OCI-LY7 (cell line): ENCODE data around the gene BHMT2. TPM values are rescaled to one million over a fixed set of nuclear protein-coding genes. Genes with fewer than 3 reads are reported as not detected.

ENCODE experiments used
- BruUV-seq: library from RNA; stranded (reverse); fragments of 400-500 nt; replicated peaks from 2 replicates; lab custom pipeline; 2021; lab: Mats Ljungman, UMichigan
- CTCF ChIA-PET: fragments of 300-600 bp; sonication (Branson Sonifier 250); formaldehyde crosslinking; loops from one replicate; lab custom pipeline; 2022; ENCODE audit warnings: antibody characterized with exemption; ENCODE audit not compliant: unreplicated experiment; lab: Charles Lee
- POLR2A ChIA-PET: fragments of 300-600 bp; sonication (Branson Sonifier 250); formaldehyde crosslinking; loops from one replicate; lab custom pipeline; 2022; ENCODE audit warnings: antibody characterized with exemption; lab: Charles Lee
- DNase-seq: peaks from one replicate; pipeline ENCODE4 v3.0.0-alpha.2; 2015; ENCODE audit warnings: low spot score
- H2AFZ ChIP-seq: fragments of 200-600 bp; sonication (generic), shearing (Covaris generic); 2 replicates; pipeline ENCODE4 v1.6.1; 2014; ENCODE audit warnings: mild to moderate bottlenecking, antibody characterized with exemption, low read length, moderate library complexity
- H3K27ac ChIP-seq: fragments of 200-600 bp; sonication (generic); 2 replicates; pipeline ENCODE4 v1.5.1; 2014; ENCODE audit warnings: mixed run types, low read depth, mild to moderate bottlenecking, moderate library complexity, low read length, inconsistent platforms; ENCODE audit not compliant: poor library complexity, severe bottlenecking
- H3K36me3 ChIP-seq: fragments of 200-600 bp; sonication (generic); 2 replicates; pipeline ENCODE4 v1.6.1; 2014; ENCODE audit warnings: mild to moderate bottlenecking, antibody characterized with exemption, low read length, moderate library complexity, mixed read lengths; ENCODE audit not compliant: insufficient read depth
- H3K4me1 ChIP-seq: fragments of 200-600 bp; sonication (generic); 2 replicates; pipeline ENCODE4 v1.5.1; 2014; ENCODE audit warnings: mild to moderate bottlenecking, low read length; ENCODE audit not compliant: insufficient read depth, poor library complexity, severe bottlenecking
- H3K4me2 ChIP-seq: fragments of 200-600 bp; sonication (generic); 2 replicates; pipeline ENCODE4 v1.6.1; 2014; ENCODE audit warnings: mild to moderate bottlenecking, low read length
- H3K4me3 ChIP-seq: fragments of 200-600 bp; sonication (generic); 2 replicates; pipeline ENCODE4 v1.5.1; 2014; ENCODE audit warnings: mild to moderate bottlenecking, low read depth, low read length; ENCODE audit not compliant: poor library complexity, severe bottlenecking
- H3K79me2 ChIP-seq: fragments of 200-600 bp; sonication (generic); 2 replicates; pipeline ENCODE4 v1.6.1; 2016; ENCODE audit warnings: low read depth, mild to moderate bottlenecking, low read length, moderate library complexity, mixed read lengths; ENCODE audit not compliant: insufficient read depth
- H3K9me2 ChIP-seq: fragments of 200-600 bp; sonication (generic); 2 replicates; pipeline ENCODE4 v1.6.1; 2016; ENCODE audit warnings: mild to moderate bottlenecking, low read length, mixed read lengths; ENCODE audit not compliant: insufficient read depth
- H3K9me3 ChIP-seq: fragments of 200-600 bp; sonication (generic); 2 replicates; pipeline ENCODE4 v1.6.1; 2014; ENCODE audit warnings: mild to moderate bottlenecking, mixed run types, low read length, mixed read lengths
- H4K20me1 ChIP-seq: fragments of 200-600 bp; sonication (generic); 2 replicates; pipeline ENCODE4 v1.6.1; 2014; ENCODE audit warnings: mild to moderate bottlenecking, antibody characterized with exemption, low read length, moderate library complexity, mixed read lengths; ENCODE audit not compliant: insufficient read depth
- EZH2phosphoT487 ChIP-seq: fragments of 200-600 bp; sonication (generic); IDR thresholded peaks from 2 replicates; pipeline ENCODE4 v1.6.1; 2018; ENCODE audit warnings: low read depth, borderline replicate concordance, mild to moderate bottlenecking, mixed run types, antibody characterized with exemption, low read length, moderate library complexity, mixed read lengths
- intact Hi-C: fragments of 100-400 bp; cut with micrococcal nuclease; formaldehyde crosslinking; loops from one replicate; pipeline ENCODE4 v1.10.0; 2022; ENCODE audit not compliant: unreplicated experiment
- total RNA-seq, 2 experiments: library from RNA; depleted of rRNA in 1 of 2; stranded (reverse); fragments of >200 nt in 1 of 2; shearing (Covaris generic) in 1 of 2; gene quantifications; 2 replicates each; pipeline ENCODE4 v1.2.3, GENCODE V29; 2014 to 2022
- TF ChIP-seq, protein P1 (sequence below): fragments of 200-600 bp; sonication (generic); conservative IDR thresholded peaks from 2 replicates; pipeline ENCODE4 v1.5.1; 2014; ENCODE audit warnings: mild to moderate bottlenecking, antibody characterized with exemption, low read length, moderate library complexity, mixed read lengths

Gene BHMT2
- total RNA-seq, 2 experiments from 2014 or later = not detected

DNA sequence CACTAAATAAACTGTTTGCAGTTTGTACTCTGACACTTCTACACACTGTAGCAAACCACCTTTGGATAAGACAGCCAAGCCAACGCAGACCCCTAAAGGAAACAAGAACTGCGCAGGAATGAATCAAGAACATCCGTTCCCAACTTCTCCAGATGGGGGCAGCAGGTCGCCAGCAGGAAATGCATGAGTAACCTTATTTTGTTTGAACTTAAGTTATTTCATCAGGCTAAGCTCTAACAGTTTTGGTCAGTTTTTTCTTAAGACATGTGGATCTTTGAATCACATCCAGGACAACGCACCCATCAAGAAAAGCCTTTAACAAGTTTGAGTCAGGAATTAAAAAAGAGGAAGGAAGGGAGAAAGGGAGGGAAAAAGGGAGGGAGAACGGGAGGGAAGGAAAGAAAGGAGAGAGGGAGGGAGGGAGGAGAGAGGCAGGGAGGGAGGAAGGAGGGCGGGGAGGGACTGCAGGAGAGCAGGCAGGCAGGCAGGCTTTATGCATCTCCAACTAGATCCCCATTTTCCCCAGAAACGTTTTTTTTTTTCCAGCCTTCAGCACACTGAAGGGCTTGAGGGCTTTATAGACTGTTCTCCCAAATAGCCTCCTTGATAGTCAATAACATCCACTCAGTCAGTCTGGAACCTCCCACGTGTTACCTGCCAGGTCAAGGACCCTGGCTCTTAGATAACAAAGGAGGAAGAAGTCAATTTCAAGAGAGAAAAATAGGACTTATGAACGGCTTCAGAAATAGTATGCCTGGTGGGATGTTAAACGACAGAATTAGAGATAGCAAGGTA lies 64.3 kb downstream of the BHMT2 start:
- Histone ChIP-seq H3K4me2 (peak overlapping the region; percentile 45), H3K4me3 (peak overlapping the region; percentile 6), H3K9me2 (no peaks in the 10 kb centered on the region), H4K20me1 (no peaks in the 10 kb centered on the region), H3K4me1 (peaks cover 10% of the 10 kb centered on the region), H3K27ac (no peak overlapping the region), H3K36me3 (no peaks in the 10 kb centered on the region), H3K9me3 (no peaks in the 10 kb centered on the region), H3K79me2 (no peaks in the 10 kb centered on the region), H2AFZ (peak overlapping the region; percentile 58; the same call in 1 of the 2 replicates)
- TF ChIP-seq, protein P1, sequence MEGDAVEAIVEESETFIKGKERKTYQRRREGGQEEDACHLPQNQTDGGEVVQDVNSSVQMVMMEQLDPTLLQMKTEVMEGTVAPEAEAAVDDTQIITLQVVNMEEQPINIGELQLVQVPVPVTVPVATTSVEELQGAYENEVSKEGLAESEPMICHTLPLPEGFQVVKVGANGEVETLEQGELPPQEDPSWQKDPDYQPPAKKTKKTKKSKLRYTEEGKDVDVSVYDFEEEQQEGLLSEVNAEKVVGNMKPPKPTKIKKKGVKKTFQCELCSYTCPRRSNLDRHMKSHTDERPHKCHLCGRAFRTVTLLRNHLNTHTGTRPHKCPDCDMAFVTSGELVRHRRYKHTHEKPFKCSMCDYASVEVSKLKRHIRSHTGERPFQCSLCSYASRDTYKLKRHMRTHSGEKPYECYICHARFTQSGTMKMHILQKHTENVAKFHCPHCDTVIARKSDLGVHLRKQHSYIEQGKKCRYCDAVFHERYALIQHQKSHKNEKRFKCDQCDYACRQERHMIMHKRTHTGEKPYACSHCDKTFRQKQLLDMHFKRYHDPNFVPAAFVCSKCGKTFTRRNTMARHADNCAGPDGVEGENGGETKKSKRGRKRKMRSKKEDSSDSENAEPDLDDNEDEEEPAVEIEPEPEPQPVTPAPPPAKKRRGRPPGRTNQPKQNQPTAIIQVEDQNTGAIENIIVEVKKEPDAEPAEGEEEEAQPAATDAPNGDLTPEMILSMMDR = peak; percentile 81
- TF ChIP-seq EZH2phosphoT487 = no peak
- ChIA-PET CTCF (interaction anchor here (0.9 to 2.0 kb wide), 3 partner anchors 23 to 109 kb away, joined by 3 to 9 read pairs (median 3); no protein-coding TSS in a partner anchor), POLR2A (interaction anchor here (0.5 to 1.8 kb wide), 10 partner anchors 10 to 914 kb away, joined by 3 to 17 read pairs (median 3); no protein-coding TSS in a partner anchor)
- no TSS peak for BruUV-seq
- DNase-seq = peak; percentile 81
- intact Hi-C loops = loop anchor here (1.0 to 5.0 kb wide), 4 partner anchors 109 to 597 kb away; no protein-coding TSS in a partner anchor

DNA sequence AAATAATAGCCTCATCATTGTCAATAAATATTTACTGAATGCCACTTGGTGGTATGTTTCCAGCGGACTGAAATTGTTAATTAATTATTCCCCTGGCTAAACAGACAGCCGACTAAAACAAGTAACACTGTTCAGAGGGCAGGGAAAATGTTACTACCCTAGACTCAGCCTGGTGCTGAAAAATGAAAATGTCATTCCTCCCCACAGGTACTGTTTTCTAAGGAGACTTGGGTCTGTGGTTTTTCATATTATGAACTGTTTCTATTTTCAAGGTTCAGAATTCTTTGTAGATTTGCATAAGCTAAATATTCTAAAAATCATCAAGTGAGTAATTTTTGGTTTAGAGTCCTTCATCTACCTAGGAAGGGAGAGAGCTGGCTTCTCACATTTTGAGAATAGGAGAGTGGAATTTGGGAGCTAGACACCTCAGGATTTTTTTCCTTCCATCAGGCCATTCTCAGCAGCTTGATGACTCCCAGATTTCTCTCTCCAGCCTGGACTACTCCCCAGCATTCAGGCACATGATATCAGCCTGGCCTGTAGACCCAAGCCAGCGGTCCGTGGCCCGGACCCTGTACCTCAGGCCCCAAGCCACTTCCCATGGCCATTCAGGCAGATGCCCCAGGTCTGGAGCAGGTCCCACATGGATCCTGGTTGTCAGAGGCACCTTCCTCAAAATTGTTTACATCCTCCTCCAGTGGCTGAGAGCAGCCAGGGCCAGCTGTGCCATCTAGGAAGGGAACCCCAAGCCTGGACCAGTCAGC lies 66.4 kb downstream of the BHMT2 start:
- no peak overlapping the region for H3K27ac ChIP-seq
- no peak for DNase-seq
- H3K9me3 ChIP-seq = no peaks in the 10 kb centered on the region
- H4K20me1 ChIP-seq = no peaks in the 10 kb centered on the region
- H3K9me2 ChIP-seq = no peaks in the 10 kb centered on the region
- no peaks in the 10 kb centered on the region for H3K79me2 ChIP-seq
- no peak overlapping the region for H3K4me2 ChIP-seq
- CTCF ChIA-PET = no interaction called here
- H3K36me3 ChIP-seq = no peaks in the 10 kb centered on the region
- TF ChIP-seq, protein P1 = no peak
- TF ChIP-seq EZH2phosphoT487 = no peak
- H2AFZ ChIP-seq = no peak overlapping the region
- POLR2A ChIA-PET = interaction anchor here (0.5 to 1.0 kb wide), 3 partner anchors 8 to 252 kb away, joined by 3 read pairs; no protein-coding TSS in a partner anchor
- intact Hi-C loops = no loop called here
- no peak overlapping the region for H3K4me3 ChIP-seq
- H3K4me1 ChIP-seq = peaks cover 10% of the 10 kb centered on the region
- BruUV-seq = no TSS peak
